ENCODE measurements around the gene ANKRD13A. TPM values are rescaled to one million over a fixed set of nuclear protein-coding genes. Genes with fewer than 3 reads are reported as not detected.

The ANKRD13A gene
- total and polyA plus RNA-seq, 2 of the 8 experiments (the other 6 are each of a cell fraction or from before 2014, with no cell fraction given), result 16.8 to 21.4 TPM

DNA sequence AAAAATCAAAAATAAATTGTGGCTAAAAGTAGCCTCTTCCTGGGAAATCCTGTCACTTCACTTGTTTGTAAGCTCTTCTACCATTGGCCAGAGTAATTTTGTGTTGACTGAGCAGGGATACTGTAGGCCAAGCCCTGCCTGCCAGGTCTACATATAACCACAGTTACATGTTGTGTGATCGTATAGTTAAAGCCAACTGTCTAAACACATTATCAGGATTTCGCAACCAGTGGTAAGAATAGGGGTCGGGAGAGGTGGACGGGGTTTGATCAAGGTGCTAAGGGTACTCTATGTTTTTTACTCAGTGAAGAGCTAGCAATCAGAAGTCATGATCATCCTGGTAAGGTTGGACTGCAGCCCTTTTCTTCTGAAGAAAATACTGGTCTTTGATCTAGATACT, 13.4 kb downstream of the ANKRD13A start:
- H2BK15ac ChIP-seq (ENCODE audit: low read length), result no peak overlapping the region
- H2BK5ac ChIP-seq (ENCODE audit: low read depth, low read length), result no peak overlapping the region
- H2AK5ac ChIP-seq (ENCODE audit: low read depth, low read length), result no peak overlapping the region
- H3K27me3 ChIP-seq (replicated peaks in 1 of 4; ENCODE audit: control insufficient read depth in 3 of 4, extremely low read depth in 1 of 4, insufficient read depth in 3 of 4, low read length in 3 of 4), result no peaks in the 10 kb centered on the region
- H3K4me1 ChIP-seq (replicated peaks in 1 of 4; ENCODE audit: control insufficient read depth in 3 of 4, insufficient read depth in 4 of 4, low read length in 3 of 4), result no peaks in the 10 kb centered on the region
- no peaks in the 10 kb centered on the region for H3K79me1 ChIP-seq (ENCODE audit: low read depth, low read length)
- 93% methylated on average over 4 of the region's 4 CpGs; no CpG with 5 or more reads in 1 of the 2 experiments for WGBS, 2 experiments (ENCODE audit: extremely low coverage in 1 of 2, insufficient coverage in 1 of 2, insufficient read length in 1 of 2, insufficient replicate concordance in 2 of 2, low coverage in 1 of 2, low lambda C conversion rate in 2 of 2, missing lambda C conversion rate in 1 of 2)
- ChIA-PET POLR2A (ENCODE audit: partially characterized antibody) (interaction anchor here (1.1 kb wide), 1 partner anchor 11 kb away, joined by 5 read pairs; no protein-coding TSS in a partner anchor), CTCF (ENCODE audit: partially characterized antibody) (interaction anchor here (0.9 to 2.0 kb wide), 3 partner anchors 10 to 12 kb away, joined by 3 to 5 read pairs (median 4); no protein-coding TSS in a partner anchor)
- no peak overlapping the region for H2BK20ac ChIP-seq (ENCODE audit: low read length)
- H3K4ac ChIP-seq (replicated peaks; ENCODE audit: insufficient read length, low read depth, low read length), result no peak overlapping the region
- H3K18ac ChIP-seq (ENCODE audit: extremely low read depth, low read length), result no peak overlapping the region
- TF ChIP-seq PHF8 (conservative IDR thresholded peaks at IDR 0.05; ENCODE audit: low read depth, low read length) (no peak), CEBPB (IDR thresholded peaks at IDR 0.05; ENCODE audit: low read depth, low read length) (0 out of 2 replicates have a peak, but pooled peaks have one; percentile 4), NRF1 (IDR thresholded peaks at IDR 0.05; ENCODE audit: low read depth, low read length) (no peak), KDM5A (IDR thresholded peaks at IDR 0.05; ENCODE audit: low read length) (no peak)
- H3K4me2 ChIP-seq (ENCODE audit: insufficient read depth in 1 of 2, low read depth in 2 of 2, low read length in 2 of 2), result no peak overlapping the region
- H3K27ac ChIP-seq (ENCODE audit: low read depth, low read length), result no peak overlapping the region
- H3K9me3 ChIP-seq (ENCODE audit: insufficient read depth in 2 of 2, low read depth in 1 of 2, low read length in 1 of 2), result no peaks in the 10 kb centered on the region
- no peak overlapping the region for H4K5ac ChIP-seq (ENCODE audit: insufficient read length, low read depth, low read length)
- H3K4me3 ChIP-seq (ENCODE audit: extremely low read depth in 1 of 4, insufficient read depth in 2 of 4, low read depth in 3 of 4, low read length in 4 of 4), result no peak overlapping the region
- H2BK12ac ChIP-seq (ENCODE audit: low read depth, low read length), result no peak overlapping the region
- H3K36me3 ChIP-seq (ENCODE audit: control insufficient read depth in 2 of 4, insufficient read depth in 4 of 4, low read length in 3 of 4), result no peaks in the 10 kb centered on the region
- no peaks in the 10 kb centered on the region for H3K79me2 ChIP-seq (ENCODE audit: control insufficient read depth in 1 of 2, insufficient read depth in 2 of 2, low read length in 2 of 2)
- FAIRE-seq (no peak), DNase-seq (ENCODE audit: low read depth in 1 of 2, low spot score in 2 of 2) (no peak)
- H3K23me2 ChIP-seq (ENCODE audit: low read depth, low read length), result no peaks in the 10 kb centered on the region
- no peak overlapping the region for H3K9ac ChIP-seq (replicated peaks in 1 of 4; ENCODE audit: extremely low read depth in 1 of 4, low read depth in 3 of 4, low read length in 3 of 4)
- H4K91ac ChIP-seq (replicated peaks; ENCODE audit: insufficient read length, low read length), result no peak overlapping the region
- H2BK120ac ChIP-seq (replicated peaks; ENCODE audit: low read depth, low read length), result no peak overlapping the region
- H3K56ac ChIP-seq (replicated peaks; ENCODE audit: insufficient read length, low read depth, low read length), result no peak overlapping the region
- H4K8ac ChIP-seq (ENCODE audit: extremely low read depth, insufficient read depth, low read length), result no peak overlapping the region
- no peak overlapping the region for H3K14ac ChIP-seq (ENCODE audit: insufficient read length)
- no peaks in the 10 kb centered on the region for H4K20me1 ChIP-seq (replicated peaks in 1 of 2; ENCODE audit: control insufficient read depth in 1 of 2, insufficient read depth in 2 of 2, low read length in 2 of 2)
- no peak overlapping the region for H3K23ac ChIP-seq (ENCODE audit: insufficient read length)
- no peak overlapping the region for H2AFZ ChIP-seq (ENCODE audit: low read length)

All from H1 (cell line).